Cerebellar nuclear complex (tissue), 1 donor: ENCODE data around the gene M1AP.

ENCODE experiments used
- DNase-seq, 2 experiments: peaks; one replicate each; lab custom pipeline; 2025; lab: John Stamatoyannopoulos, UW

M1AP gene

GRCh38 chr2:74648009-74648443, at the start of gene M1AP:
Gene M1AP (minus strand): TSS chr2:74648330. CDS start chr2:74640275, 8,055 bp downstream.
- no peak for DNase-seq

DNA sequence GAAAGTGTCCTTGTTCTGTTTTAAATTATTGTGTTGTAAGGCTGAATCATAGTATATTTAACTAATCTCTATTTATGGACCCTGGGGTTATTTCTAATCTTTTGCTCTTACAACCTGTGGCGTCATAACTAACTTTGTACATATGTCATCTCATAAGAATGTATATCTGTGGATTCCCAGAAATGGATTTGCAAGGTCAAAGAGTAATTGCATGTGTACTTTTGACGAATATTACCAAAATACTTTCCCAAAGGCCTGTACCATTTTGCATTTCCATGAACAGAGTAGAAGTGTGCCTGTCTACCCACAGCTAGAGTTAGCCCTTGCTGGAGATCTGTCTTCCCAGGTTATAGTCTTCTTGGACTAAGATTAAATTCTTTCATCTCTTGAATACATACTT, 48.7 kb upstream of the M1AP start:
- no peak for DNase-seq

DNA sequence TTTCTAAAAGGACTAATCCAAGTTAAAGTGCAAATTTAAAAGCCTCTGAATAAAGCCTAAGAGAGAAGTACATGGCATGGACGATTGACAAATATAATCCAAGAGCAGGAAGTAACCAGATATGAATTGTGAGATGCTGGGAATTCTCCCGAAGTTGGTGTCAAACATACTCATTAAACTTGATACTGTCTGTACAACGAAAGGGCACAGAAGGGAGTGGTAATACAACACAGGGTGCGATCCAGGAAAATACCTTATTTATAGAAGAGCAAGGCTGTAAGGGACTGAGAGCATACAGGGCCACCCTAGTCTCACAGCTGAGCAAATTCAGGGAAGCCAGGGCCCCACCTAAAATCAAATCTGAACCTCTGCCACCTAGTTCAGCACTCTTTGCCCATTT, 47.5 kb upstream of the M1AP start:
- no peak for DNase-seq

DNA sequence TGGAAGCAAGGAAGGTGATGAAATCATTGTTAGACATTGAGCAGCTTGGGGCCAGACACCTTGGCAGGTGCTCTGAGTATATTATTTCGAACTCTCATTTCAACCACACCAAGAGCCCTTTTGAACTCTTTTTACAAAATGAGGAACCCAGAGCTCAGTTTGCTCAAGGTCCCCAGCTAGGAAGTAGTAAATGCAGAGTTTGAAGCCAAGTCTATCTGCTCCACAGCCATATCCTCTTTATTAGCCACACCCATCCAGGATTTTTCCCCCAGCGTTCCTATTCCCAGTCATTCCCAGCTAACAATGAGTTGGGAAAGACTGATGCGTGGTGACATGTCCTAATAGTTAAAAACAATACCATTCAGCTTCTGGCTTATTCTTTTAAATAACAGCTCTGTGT, 46.2 kb upstream of the M1AP start:
- DNase-seq, result no peak

GRCh38 chr2:74693668-74694067, 45.5 kb upstream of the M1AP start:
- no peak for DNase-seq

DNA sequence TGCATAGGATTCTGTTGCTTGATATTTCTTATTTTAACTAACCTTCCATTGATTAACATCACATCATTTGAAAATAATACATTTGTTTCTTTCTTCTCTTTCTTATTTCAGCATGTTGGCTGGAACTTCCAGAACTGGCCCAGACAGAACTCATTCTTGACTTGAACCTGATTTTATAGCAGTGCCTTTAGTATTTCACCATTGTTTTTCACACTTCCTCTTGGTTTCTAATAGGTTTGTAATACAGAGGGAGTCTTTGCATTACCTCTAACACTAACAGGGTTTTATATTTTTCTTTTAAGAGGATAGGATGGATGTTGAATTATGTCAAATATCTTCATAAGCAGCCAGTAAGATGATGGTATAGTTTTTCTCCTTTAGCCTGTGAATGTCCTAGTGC, 45.1 kb upstream of the M1AP start:
- no peak for DNase-seq

GRCh38 chr2:74691929-74692328, 43.8 kb upstream of the M1AP start:
- no peak for DNase-seq

DNA sequence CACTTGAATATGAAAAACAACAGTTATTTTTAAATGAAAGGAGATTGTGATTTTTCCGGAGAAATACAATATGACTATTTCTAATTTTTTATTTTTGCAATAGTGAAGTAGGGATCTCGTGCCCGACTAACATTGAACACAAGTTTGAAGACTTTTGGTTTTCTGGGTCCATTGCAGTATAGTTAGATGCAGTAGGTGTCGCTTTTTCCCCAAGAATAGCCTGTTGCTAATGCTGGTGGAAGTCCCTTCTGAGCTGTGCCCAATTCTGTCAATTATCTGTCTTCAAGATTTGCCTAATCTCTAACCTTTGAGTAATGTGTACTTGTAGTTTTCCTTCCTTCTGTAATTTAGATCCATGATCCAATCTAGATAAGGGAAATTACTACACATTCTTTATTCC, 42.4 kb upstream of the M1AP start:
- DNase-seq, result no peak

GRCh38 chr2:74689671-74690070, 41.5 kb upstream of the M1AP start:
- DNase-seq, result no peak

DNA sequence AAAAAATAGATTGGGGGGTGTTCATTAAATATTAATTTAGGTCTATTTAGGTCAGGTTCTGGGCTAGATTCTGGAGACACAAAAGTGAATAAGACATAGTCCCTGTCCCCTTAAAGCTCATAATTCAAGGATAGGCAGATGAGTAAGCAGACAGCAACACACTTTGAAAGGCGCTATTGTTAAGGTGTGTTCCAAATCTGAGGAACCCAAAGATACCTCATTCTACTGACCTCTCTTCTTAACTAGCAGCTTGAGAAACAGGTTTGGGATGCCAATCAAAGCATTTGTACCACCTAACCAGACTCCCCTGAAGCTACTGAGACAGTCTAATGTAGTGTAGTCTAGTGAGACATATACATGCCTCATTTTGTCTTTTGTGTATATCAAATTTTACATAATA, 40.8 kb upstream of the M1AP start:
- DNase-seq, result no peak

- no peak for DNase-seq
These were observed 37.3 kb upstream of the M1AP start for GRCh38 chr2:74685408-74685807.

DNA sequence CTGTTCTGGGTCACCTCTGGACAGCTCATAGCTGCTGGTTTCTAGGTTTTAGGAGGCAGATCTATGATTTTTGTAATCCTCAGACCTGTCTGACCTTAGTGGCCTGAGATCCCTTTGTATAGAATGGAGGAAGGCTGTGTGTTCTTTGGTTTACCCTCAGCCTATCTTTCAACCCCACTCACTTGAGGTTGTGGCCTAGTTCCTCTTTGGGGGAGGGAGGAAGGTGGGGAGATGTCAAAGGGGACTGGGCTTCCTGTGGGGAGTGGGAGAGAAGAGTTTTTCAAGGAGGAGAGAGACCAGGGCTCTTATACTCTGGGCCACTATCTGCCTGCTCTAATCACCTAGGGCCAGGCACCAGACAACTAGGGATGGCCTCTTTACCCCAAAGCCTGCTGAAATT, 34.4 kb upstream of the M1AP start:
- DNase-seq, result no peak

DNA sequence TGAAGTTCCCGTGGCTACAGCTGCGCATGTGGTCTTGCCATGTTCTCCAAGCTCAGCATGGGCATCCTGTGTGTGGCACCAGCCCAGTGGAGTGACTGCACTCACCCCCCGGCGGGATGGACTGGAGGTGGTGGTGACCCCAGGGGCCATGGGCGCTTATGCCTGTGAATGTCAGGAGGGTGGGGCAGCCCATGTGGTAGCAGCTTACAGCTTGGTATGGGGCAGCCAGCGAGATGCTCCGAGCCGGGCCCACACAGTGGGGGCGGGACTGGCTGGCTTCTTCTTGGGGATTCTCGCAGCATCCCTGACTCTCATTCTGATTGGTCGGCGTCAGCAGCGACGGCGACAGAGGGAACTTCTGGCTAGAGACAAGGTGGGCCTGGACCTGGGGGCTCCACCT, 31.5 kb upstream of the M1AP start:
- no peak for DNase-seq

DNA sequence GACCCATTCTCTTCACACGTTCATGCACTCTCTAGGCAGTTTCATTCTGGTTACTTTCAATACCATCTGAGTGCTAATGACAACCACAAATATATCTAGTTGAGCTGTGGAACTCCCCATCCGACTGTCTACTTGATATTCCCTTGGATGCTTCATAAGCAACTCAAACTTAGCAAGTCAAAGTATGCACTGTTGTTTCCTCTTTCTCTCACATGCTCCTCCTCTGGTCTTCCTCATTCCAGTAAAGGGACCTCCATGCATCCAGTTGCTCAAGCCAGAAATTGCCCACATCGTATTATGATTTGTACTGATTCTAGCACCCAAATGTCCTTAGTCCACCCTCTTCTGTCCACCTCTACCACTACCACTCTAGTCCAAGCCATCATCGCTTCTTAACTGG, 28.2 kb upstream of the M1AP start:
- no peak for DNase-seq

GRCh38 chr2:74675090-74675489, 27.0 kb upstream of the M1AP start:
- no peak for DNase-seq

DNA sequence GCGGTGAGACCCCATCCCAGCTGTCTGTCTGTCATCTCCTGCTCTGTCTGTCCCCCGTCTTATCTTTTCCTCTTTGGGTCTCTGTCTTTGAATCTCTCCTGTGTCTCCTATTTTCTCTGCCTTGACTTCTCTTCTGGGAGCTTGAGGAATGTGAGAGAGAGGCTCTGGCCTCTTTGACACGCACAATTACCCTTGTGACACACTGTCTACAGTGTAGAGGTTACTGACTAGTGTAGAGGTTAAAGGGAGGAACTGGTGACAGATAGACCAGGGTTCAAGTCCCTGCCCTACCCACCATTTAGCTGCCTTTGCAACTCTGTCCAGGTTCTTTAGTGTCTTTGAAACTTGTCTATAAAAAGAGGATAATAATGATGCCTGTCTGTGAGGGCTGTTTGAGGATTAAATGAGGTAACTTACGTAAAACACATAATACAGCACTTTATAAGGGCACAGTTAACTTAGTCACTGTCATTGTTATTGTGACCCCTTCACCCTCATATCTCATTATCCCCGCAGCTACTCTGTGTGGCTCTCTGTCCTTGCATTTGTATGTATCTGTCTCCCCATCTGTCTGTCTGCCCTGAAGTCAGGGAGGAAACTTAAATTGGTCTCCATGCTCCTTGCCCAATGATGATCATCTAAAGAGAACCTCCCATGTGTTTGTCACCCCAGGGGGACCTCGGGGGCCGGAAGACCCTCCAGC, 25.8 kb upstream of the M1AP start:
- DNase-seq, result no peak

- no peak for DNase-seq
These were observed 23.3 kb upstream of the M1AP start for GRCh38 chr2:74671479-74671878.

- no peak for DNase-seq
These were observed 22.1 kb upstream of the M1AP start for GRCh38 chr2:74670263-74670662.

- DNase-seq, result no peak
These were observed 20.0 kb upstream of the M1AP start for GRCh38 chr2:74668087-74668486.

DNA sequence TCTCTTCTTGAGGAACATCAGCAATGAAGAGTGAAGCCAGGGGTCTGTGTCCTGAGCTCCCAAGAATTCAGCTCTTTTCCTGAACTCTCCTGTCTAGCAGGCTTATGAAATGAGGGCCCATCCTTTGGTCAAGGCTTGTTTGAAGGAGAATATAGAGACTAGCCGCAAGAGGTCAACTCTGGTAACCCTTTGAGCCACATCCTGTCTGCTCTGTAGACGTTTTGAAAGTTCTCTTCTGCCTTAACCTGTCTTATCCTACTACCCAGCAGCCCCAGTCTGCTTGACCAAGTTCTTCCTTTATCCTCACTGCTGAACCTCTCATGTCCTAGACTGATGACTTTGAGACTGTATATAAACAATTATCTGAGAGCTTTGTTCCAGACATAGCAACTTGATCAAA, 11.3 kb upstream of the M1AP start:
- no peak for DNase-seq

DNA sequence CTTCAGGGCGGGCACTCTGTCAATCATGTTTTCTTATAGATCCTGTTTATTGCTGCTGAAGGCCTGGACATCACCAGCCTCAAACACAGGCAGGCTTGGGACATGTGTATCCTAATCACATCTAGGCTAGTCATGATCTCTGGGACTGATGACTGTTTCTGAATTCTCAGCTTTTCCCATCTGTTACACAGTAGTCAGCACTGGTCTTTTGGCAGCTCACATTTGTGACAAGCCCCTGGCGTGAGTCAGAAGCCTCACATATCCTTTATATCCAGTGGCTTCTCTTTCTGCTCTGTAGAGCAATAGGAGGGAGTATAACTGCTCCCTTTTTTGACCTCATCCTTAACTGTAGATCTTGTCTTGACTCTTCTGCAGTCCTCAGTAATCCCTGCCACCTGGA, 10.4 kb upstream of the M1AP start:
- no peak for DNase-seq

- no peak for DNase-seq
These were observed 7.4 kb upstream of the M1AP start for GRCh38 chr2:74655579-74655978.

GRCh38 chr2:74653985-74654882, 6.1 kb upstream of the M1AP start, which contains the start of gene SEMA4F:
Gene SEMA4F (plus strand): TSS chr2:74654247. CDS start chr2:74654377, 130 bp downstream.
- DNase-seq, result peak; percentile 96 to 98
